Renal cortical epithelial cell (primary cell): ENCODE data around the gene SALL4. TPM values are rescaled to one million over a fixed set of nuclear protein-coding genes. Genes with fewer than 3 reads are reported as not detected.
"Not testable (repeated sequence)": the region's sequence is repeated elsewhere in the genome, so short reads cannot be mapped to it uniquely, and the experiment has no call there.

Experiments
- DNase-seq: peaks from one replicate; pipeline ENCODE4 v3.0.0-alpha.2; 2011; ENCODE audit warnings: low read depth
- total RNA-seq: library from RNA; depleted of rRNA; stranded (reverse); fragments of >200 nt; gene quantifications from 2 replicates; pipeline ENCODE4 v1.2.3, GENCODE V29; 2014

SALL4 gene
- total RNA-seq, 1 donor from 2014 or later = 0.15 TPM

GRCh38 chr20:51766994-51767866, 35.1 kb downstream of the SALL4 start:
- DNase-seq = peak; percentile 54

GRCh38 chr20:51765381-51765780, 36.9 kb downstream of the SALL4 start:
- DNase-seq = not testable (repeated sequence)

GRCh38 chr20:51763965-51764602, 38.2 kb downstream of the SALL4 start:
- peak; percentile 24 for DNase-seq

- DNase-seq = peak; percentile 49
These were observed 41.3 kb downstream of the SALL4 start for GRCh38 chr20:51760905-51761546.

GRCh38 chr20:51759769-51760510, 42.4 kb downstream of the SALL4 start:
- no peak for DNase-seq

- no peak for DNase-seq
These were observed 43.3 kb downstream of the SALL4 start for GRCh38 chr20:51758978-51759544.

- DNase-seq = no peak
These were observed 45.1 kb downstream of the SALL4 start for GRCh38 chr20:51757226-51757625.

- DNase-seq = no peak
These were observed 45.7 kb downstream of the SALL4 start for GRCh38 chr20:51756653-51757052.

GRCh38 chr20:51753220-51753619, 49.1 kb downstream of the SALL4 start:
- not testable (repeated sequence) for DNase-seq

GRCh38 chr20:51752343-51752951, 49.9 kb downstream of the SALL4 start:
- peak; percentile 82 for DNase-seq

- DNase-seq = no peak
These were observed 51.4 kb downstream of the SALL4 start for GRCh38 chr20:51750770-51751388.

GRCh38 chr20:51750037-51750769, 52.1 kb downstream of the SALL4 start:
- peak; percentile 100 for DNase-seq

GRCh38 chr20:51749674-51750036, 52.7 kb downstream of the SALL4 start:
- peak; percentile 83 for DNase-seq

GRCh38 chr20:51747182-51747911, 55.0 kb downstream of the SALL4 start:
- DNase-seq = no peak

- DNase-seq = no peak
These were observed 56.5 kb downstream of the SALL4 start for GRCh38 chr20:51745804-51746203.

- DNase-seq = no peak
These were observed 61.5 kb downstream of the SALL4 start for GRCh38 chr20:51740838-51741237.

GRCh38 chr20:51740308-51740707, 62.0 kb downstream of the SALL4 start:
- DNase-seq = not testable (repeated sequence)

GRCh38 chr20:51739722-51740249, 62.5 kb downstream of the SALL4 start:
- no peak for DNase-seq

- no peak for DNase-seq
These were observed 63.4 kb downstream of the SALL4 start for GRCh38 chr20:51738877-51739447.
